Measurements from ENCODE around the gene CATSPERZ.

The CATSPERZ gene

DNA sequence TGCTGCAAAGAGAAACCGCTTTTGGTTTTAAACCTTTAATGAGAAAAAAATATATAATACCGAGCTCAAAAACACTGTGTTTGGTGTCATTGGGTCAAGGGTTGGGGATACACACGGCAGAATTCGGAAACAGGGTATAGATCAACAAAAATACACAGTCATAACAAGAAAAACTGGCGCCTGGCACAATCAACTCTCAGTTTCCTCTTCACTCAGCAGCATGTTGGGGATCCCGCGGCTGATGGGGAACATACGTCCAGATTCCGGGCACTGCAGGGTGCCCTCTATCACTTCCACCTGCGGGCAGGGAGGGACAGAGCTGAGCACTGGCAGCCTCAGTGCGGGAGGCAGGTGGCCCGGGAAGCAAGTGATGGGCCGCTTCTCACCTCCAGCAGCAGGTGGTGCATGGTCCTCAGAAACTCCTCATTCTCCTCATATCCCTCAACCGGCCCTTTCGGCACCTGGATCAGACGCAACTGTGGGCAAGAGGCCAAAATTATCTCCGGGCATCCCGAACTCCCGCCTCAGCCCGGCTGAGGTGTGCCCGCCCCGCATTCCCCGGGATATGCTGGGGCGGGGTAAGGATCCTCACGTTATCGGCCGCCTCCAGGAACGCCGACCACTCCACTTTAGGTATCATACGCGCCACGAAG lies 16.6 kb downstream of the CATSPERZ start:
- Mint-ChIP-seq H3K27ac (peak overlapping the region; percentile 100), H3K27me3 (ENCODE audit: low read depth, poor library complexity) (no peaks in the 10 kb centered on the region), H3K4me3 (peak overlapping the region; percentile 94), H3K36me3 (ENCODE audit: low read depth) (peaks cover 16% of the 10 kb centered on the region), H3K4me1 (peaks cover 32% of the 10 kb centered on the region), H3K9me3 (no peaks in the 10 kb centered on the region)
- no peak for DNase-seq
- TF ChIP-seq, protein P1, sequence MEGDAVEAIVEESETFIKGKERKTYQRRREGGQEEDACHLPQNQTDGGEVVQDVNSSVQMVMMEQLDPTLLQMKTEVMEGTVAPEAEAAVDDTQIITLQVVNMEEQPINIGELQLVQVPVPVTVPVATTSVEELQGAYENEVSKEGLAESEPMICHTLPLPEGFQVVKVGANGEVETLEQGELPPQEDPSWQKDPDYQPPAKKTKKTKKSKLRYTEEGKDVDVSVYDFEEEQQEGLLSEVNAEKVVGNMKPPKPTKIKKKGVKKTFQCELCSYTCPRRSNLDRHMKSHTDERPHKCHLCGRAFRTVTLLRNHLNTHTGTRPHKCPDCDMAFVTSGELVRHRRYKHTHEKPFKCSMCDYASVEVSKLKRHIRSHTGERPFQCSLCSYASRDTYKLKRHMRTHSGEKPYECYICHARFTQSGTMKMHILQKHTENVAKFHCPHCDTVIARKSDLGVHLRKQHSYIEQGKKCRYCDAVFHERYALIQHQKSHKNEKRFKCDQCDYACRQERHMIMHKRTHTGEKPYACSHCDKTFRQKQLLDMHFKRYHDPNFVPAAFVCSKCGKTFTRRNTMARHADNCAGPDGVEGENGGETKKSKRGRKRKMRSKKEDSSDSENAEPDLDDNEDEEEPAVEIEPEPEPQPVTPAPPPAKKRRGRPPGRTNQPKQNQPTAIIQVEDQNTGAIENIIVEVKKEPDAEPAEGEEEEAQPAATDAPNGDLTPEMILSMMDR (IDR thresholded peaks at IDR 0.05), result no peak

DNA sequence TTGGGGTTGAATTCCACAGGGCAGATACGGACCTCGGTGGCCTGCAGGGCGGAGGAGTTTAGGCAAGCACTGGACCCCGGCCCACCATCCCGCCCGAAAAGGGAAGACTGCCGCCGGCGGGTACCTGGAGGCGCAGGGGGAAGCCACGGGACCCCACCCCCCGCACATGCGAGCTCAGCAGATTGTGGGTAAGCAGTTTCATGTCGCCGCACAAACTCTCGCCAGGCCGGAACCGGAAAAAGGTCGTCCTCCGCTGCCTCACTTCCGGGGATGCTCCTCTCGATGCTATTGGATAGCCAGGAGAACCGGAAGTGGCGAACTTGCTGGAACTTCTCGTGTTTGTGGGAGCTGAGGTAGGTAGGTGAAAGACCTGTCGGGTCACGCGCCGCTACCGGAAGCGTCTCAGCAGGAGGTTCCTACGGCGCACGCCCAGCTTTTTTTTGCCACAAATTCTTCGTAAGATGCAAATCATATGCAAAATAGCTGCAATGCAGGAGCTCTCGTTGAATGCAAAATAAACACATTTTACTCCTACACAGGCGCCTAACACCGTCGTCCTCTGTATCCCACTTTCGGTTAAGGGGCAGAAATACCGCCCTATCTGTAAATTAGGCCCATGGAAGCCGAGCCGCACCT lies 17.3 kb downstream of the CATSPERZ start, which contains the start of gene TRMT112:
TRMT112 (minus strand) TSS at position 235 of the 636 bp plus-strand sequence; CDS start at position 202, 33 bp downstream.
- Mint-ChIP-seq H3K9me3 (no peaks in the 10 kb centered on the region), H3K36me3 (ENCODE audit: low read depth) (peaks cover 16% of the 10 kb centered on the region)
- TF ChIP-seq, protein P1 (IDR thresholded peaks at IDR 0.05), result no peak

DNA sequence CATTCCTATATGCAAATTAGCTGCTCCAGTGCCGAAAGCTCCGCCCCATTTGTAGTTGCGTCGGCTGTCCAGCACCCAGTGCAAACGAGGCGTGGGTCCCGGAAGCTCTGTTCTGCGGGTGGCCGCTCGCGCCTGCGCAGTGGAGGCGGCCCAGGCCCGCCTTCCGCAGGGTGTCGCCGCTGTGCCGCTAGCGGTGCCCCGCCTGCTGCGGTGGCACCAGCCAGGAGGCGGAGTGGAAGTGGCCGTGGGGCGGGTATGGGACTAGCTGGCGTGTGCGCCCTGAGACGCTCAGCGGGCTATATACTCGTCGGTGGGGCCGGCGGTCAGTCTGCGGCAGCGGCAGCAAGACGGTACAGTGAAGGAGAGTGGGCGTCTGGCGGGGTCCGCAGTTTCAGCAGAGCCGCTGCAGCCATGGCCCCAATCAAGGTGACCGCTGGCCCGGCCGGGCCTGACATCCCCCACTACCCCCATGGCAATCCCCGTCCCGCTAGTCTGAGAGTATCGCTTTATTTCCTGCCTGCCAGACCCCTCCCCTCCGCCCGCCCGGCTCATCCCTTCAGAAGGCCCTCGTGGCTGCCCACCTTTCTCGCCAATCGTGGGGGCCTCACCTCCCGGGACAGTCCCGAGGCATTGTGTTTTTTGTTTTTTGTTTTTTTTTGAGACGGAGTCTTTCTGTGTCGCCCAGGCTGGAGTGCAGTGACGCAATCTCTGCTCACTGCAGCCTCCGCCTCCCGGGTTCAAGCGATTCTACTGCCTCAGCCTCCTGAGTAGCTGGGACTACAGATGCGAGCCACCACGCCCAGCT lies 18.0 kb downstream of the CATSPERZ start, which contains the start of gene PRDX5:
PRDX5 (plus strand) TSS at position 161 of the 805 bp plus-strand sequence; CDS start at position 256, 95 bp downstream.
- Mint-ChIP-seq H3K27ac (peak within 1 kb of the TSS; percentile 100), H3K9me3 (no peaks in the 10 kb centered on the region), H3K4me3 (peak within 1 kb of the TSS; percentile 94), H3K4me1 (peaks cover 41% of the 10 kb centered on the region), H3K36me3 (ENCODE audit: low read depth) (peaks cover 16% of the 10 kb centered on the region), H3K27me3 (ENCODE audit: low read depth, poor library complexity) (no peaks in the 10 kb centered on the region)
- TF ChIP-seq, protein P1 (IDR thresholded peaks at IDR 0.05), result no peak
- DNase-seq, result peak; percentile 91

More for the DNA sequence above, 17.3 kb downstream of the CATSPERZ start, which contains the start of gene TRMT112:
- Mint-ChIP-seq H3K4me3 (peak within 1 kb of the TSS; percentile 94), H3K27ac (peak within 1 kb of the TSS; percentile 100), H3K27me3 (ENCODE audit: low read depth, poor library complexity) (no peaks in the 10 kb centered on the region), H3K4me1 (peaks cover 35% of the 10 kb centered on the region)
- DNase-seq, result peak; percentile 85

DNA sequence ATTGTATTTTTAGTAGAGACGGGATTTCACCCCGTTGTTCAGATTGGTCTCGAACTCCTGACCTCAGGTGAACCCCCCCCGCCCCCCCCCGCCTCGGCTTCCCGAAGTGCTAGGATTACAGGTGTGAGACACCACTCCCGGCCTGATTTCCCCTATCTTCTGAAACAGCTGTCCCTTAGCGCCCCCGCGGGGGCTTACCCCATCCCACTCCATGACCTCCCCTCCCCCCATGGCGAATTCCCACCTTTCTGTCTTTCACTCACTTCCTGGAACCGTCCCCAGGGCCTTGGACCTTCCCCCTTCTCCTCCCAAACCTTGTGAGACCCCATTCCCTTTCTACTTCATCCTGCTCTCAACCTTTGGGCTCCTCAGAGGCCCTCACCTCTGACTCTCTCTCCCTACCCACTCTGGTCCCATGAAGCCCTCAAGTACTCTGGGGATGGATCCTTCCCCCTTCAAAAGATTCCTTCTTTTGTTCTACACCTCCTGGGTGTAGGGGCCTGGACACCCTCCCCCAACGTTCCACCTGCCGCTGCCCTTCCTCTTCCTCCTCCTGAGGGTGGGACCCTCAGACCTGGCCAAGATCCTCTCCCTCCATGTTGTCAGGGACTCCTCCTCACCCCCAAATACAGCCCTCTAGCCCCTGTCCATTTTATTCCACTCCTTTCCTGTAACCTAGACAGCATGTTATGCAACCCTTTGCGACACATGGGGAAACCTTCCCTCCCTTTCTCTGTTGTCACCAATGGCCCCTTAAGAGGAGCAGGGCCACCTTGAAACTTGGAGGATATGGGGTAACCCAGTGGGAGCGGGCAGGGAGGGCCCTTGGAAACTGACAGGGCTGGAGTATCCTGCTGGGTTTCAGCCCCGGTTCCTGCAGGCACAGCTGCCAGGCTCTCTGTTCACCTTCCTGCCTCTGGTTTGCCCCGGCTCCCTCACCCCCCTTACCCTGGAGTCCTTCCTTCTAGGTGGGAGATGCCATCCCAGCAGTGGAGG lies 18.9 kb downstream of the CATSPERZ start:
- TF ChIP-seq, protein P1 (IDR thresholded peaks at IDR 0.05), result no peak
- H3K36me3 Mint-ChIP-seq (ENCODE audit: low read depth), result peaks cover 16% of the 10 kb centered on the region
- peak overlapping the region; percentile 94 for H3K4me3 Mint-ChIP-seq
- H3K4me1 Mint-ChIP-seq, result peaks cover 50% of the 10 kb centered on the region
- H3K27me3 Mint-ChIP-seq (ENCODE audit: low read depth, poor library complexity), result no peaks in the 10 kb centered on the region
- no peaks in the 10 kb centered on the region for H3K9me3 Mint-ChIP-seq
- peak overlapping the region; percentile 97 for H3K27ac Mint-ChIP-seq
- no peak for DNase-seq

DNA sequence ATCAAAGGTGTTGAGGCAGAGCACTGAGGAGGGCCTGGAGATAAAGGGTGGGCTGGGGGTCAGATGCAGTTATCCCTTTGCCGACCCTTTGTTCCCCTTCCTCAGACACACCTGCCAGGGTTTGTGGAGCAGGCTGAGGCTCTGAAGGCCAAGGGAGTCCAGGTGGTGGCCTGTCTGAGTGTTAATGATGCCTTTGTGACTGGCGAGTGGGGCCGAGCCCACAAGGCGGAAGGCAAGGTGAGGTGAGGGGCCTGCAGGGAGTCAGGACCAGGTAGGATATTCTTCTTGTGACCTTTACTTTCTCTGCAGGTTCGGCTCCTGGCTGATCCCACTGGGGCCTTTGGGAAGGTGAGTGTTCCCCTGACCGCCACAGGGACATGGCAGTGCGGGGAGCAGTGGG lies 20.4 kb downstream of the CATSPERZ start:
- H3K4me3 Mint-ChIP-seq, result no peak overlapping the region
- TF ChIP-seq, protein P1 (IDR thresholded peaks at IDR 0.05), result no peak
- H3K27ac Mint-ChIP-seq, result peak overlapping the region; percentile 40
- H3K4me1 Mint-ChIP-seq, result peaks cover 50% of the 10 kb centered on the region
- DNase-seq, result no peak
- peaks cover 11% of the 10 kb centered on the region for H3K36me3 Mint-ChIP-seq (ENCODE audit: low read depth)
- H3K9me3 Mint-ChIP-seq, result no peaks in the 10 kb centered on the region
- H3K27me3 Mint-ChIP-seq (ENCODE audit: low read depth, poor library complexity), result no peaks in the 10 kb centered on the region

Measured in nephron progenitor cell (in vitro differentiated cells).